Lower leg skin (tissue), 3 donors: ENCODE measurements around the gene LPCAT3.

Experiments
- POLR2A ChIP-seq, 2 donors: fragments of 450-650 bp; IDR thresholded peaks; one replicate each; pipeline ENCODE4 v1.6.1; 2016 to 2017; ENCODE audit warnings: antibody characterized with exemption in 2 of 2, mild to moderate bottlenecking in 1 of 2, moderate library complexity in 1 of 2
- TF ChIP-seq, protein P1 (sequence below), 3 donors: fragments of 450-650 bp; IDR thresholded peaks; one replicate each; pipeline ENCODE4 v1.5.1; 2016; ENCODE audit warnings: antibody characterized with exemption in 3 of 3, mild to moderate bottlenecking in 3 of 3, moderate library complexity in 2 of 3

DNA sequence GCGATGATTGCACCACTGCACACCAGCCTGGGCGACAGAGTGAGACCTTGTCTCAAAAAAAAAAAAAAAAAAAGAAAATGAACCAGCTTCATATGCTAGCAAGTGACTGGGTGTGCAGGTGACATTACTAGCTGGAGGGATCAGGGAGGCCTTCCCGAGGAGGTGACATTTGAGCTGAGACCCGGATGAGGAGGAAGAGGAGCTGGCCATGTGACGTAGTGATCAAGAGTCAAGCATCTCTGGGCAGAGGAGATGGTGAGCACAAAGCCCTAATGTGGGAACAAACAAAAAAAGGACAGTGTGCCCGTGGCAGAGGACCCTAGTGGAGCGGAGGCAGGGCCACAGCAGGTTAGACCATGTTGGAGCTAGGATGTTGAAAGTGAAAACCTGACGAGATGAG is 70.7 kb downstream of the LPCAT3 start:
- TF ChIP-seq, protein P1, sequence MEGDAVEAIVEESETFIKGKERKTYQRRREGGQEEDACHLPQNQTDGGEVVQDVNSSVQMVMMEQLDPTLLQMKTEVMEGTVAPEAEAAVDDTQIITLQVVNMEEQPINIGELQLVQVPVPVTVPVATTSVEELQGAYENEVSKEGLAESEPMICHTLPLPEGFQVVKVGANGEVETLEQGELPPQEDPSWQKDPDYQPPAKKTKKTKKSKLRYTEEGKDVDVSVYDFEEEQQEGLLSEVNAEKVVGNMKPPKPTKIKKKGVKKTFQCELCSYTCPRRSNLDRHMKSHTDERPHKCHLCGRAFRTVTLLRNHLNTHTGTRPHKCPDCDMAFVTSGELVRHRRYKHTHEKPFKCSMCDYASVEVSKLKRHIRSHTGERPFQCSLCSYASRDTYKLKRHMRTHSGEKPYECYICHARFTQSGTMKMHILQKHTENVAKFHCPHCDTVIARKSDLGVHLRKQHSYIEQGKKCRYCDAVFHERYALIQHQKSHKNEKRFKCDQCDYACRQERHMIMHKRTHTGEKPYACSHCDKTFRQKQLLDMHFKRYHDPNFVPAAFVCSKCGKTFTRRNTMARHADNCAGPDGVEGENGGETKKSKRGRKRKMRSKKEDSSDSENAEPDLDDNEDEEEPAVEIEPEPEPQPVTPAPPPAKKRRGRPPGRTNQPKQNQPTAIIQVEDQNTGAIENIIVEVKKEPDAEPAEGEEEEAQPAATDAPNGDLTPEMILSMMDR (IDR thresholded peaks at IDR 0.05) = no peak
- TF ChIP-seq POLR2A (IDR thresholded peaks at IDR 0.05) = no peak
